HL-60 (cell line): ENCODE data around the gene ASB8.

Experiments
- DNase-seq, 2 experiments: peaks; one replicate each; pipeline ENCODE4 v3.0.0-alpha.2; 2010 to 2020; ENCODE audit warnings: low read depth in 1 of 2, low spot score in 1 of 2
- H3K27ac ChIP-seq: fragments of 250-450 bp; sonication (Bioruptor Pico); replicated peaks from 2 replicates; pipeline ENCODE4 v1.5.1; 2020; ENCODE audit warnings: mild to moderate bottlenecking, moderate library complexity
- H3K27me3 ChIP-seq: fragments of 250-450 bp; sonication (Bioruptor Pico); 2 replicates; pipeline ENCODE4 v1.5.1; 2021; ENCODE audit warnings: mild to moderate bottlenecking, moderate library complexity; ENCODE audit not compliant: insufficient read depth, poor library complexity, severe bottlenecking
- H3K4me3 ChIP-seq: replicated peaks from 2 replicates; pipeline ENCODE4 v1.5.1; 2011; ENCODE audit warnings: mild to moderate bottlenecking, control low read depth, low read length; ENCODE audit not compliant: insufficient read depth
- GABPA ChIP-seq: IDR thresholded peaks from 2 replicates; pipeline ENCODE4 v1.6.1; 2012; ENCODE audit warnings: low read depth
- POLR2AphosphoS5 ChIP-seq: IDR thresholded peaks from 2 replicates; pipeline ENCODE4 v1.6.1; 2012; ENCODE audit warnings: low read depth
- SPI1 ChIP-seq: IDR thresholded peaks from 2 replicates; pipeline ENCODE4 v1.6.1; 2012; ENCODE audit warnings: low read depth, mild to moderate bottlenecking, borderline replicate concordance
- TF ChIP-seq, protein P1 (sequence below): IDR thresholded peaks from 2 replicates; pipeline ENCODE4 v1.6.1; 2012; ENCODE audit warnings: low read depth; ENCODE audit not compliant: insufficient replicate concordance
- TF ChIP-seq, protein P2 (sequence below): IDR thresholded peaks from one replicate; pipeline ENCODE4 v1.5.1; 2011; ENCODE audit warnings: low read length, control low read depth, inconsistent platforms; ENCODE audit not compliant: insufficient read depth

The ASB8 gene

DNA sequence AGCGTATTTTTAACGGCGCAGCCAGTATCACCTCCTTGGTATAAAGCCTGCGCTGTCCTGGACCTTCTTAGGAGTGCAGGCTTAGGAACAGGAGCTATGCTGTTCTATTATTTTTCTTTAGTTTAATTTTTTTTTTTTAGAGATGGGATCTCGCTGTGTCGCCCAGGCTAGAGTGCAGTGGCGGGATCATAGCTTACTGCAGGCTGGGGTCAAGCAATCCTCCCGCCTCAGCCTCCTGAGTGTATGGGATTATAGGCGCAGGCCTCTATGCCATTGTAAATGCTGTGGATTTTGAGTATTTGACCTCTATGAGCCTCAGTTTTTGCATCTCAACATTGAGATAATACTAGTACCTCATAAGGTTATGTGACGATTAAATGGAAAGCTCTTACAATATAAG, 41.7 kb upstream of the ASB8 start:
- no peak for TF ChIP-seq GABPA
- TF ChIP-seq, protein P1, sequence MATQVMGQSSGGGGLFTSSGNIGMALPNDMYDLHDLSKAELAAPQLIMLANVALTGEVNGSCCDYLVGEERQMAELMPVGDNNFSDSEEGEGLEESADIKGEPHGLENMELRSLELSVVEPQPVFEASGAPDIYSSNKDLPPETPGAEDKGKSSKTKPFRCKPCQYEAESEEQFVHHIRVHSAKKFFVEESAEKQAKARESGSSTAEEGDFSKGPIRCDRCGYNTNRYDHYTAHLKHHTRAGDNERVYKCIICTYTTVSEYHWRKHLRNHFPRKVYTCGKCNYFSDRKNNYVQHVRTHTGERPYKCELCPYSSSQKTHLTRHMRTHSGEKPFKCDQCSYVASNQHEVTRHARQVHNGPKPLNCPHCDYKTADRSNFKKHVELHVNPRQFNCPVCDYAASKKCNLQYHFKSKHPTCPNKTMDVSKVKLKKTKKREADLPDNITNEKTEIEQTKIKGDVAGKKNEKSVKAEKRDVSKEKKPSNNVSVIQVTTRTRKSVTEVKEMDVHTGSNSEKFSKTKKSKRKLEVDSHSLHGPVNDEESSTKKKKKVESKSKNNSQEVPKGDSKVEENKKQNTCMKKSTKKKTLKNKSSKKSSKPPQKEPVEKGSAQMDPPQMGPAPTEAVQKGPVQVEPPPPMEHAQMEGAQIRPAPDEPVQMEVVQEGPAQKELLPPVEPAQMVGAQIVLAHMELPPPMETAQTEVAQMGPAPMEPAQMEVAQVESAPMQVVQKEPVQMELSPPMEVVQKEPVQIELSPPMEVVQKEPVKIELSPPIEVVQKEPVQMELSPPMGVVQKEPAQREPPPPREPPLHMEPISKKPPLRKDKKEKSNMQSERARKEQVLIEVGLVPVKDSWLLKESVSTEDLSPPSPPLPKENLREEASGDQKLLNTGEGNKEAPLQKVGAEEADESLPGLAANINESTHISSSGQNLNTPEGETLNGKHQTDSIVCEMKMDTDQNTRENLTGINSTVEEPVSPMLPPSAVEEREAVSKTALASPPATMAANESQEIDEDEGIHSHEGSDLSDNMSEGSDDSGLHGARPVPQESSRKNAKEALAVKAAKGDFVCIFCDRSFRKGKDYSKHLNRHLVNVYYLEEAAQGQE: no peak
- no peak for TF ChIP-seq SPI1
- TF ChIP-seq, protein P2, sequence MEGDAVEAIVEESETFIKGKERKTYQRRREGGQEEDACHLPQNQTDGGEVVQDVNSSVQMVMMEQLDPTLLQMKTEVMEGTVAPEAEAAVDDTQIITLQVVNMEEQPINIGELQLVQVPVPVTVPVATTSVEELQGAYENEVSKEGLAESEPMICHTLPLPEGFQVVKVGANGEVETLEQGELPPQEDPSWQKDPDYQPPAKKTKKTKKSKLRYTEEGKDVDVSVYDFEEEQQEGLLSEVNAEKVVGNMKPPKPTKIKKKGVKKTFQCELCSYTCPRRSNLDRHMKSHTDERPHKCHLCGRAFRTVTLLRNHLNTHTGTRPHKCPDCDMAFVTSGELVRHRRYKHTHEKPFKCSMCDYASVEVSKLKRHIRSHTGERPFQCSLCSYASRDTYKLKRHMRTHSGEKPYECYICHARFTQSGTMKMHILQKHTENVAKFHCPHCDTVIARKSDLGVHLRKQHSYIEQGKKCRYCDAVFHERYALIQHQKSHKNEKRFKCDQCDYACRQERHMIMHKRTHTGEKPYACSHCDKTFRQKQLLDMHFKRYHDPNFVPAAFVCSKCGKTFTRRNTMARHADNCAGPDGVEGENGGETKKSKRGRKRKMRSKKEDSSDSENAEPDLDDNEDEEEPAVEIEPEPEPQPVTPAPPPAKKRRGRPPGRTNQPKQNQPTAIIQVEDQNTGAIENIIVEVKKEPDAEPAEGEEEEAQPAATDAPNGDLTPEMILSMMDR: no peak
- no peak for TF ChIP-seq POLR2AphosphoS5
- H3K27me3 ChIP-seq: no peaks in the 10 kb centered on the region
- peak overlapping the region; percentile 93 for H3K27ac ChIP-seq
- no peak for DNase-seq
- peak overlapping the region; percentile 82 for H3K4me3 ChIP-seq

DNA sequence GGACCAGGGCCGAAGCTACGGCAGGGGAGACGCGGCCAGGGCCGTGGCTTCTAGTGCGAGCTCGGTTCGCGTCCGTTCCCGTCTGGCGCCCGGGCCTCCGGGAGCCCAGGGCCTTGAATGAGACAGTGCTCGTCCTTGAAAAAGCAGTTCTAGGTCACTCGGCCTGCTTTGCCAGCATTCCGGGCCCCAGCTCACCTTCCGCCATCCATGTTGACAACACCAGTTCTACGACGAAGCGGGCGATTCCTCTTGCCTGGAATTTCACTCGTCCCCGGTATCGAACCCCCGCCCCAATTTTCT, 41.3 kb upstream of the ASB8 start:
- DNase-seq: no peak
- peak overlapping the region; percentile 93 for H3K27ac ChIP-seq
- no peaks in the 10 kb centered on the region for H3K27me3 ChIP-seq
- peak overlapping the region; percentile 82 for H3K4me3 ChIP-seq
- no peak for TF ChIP-seq POLR2AphosphoS5
- TF ChIP-seq SPI1: no peak
- no peak for TF ChIP-seq GABPA
- TF ChIP-seq, protein P1: no peak
- TF ChIP-seq, protein P2: no peak

DNA sequence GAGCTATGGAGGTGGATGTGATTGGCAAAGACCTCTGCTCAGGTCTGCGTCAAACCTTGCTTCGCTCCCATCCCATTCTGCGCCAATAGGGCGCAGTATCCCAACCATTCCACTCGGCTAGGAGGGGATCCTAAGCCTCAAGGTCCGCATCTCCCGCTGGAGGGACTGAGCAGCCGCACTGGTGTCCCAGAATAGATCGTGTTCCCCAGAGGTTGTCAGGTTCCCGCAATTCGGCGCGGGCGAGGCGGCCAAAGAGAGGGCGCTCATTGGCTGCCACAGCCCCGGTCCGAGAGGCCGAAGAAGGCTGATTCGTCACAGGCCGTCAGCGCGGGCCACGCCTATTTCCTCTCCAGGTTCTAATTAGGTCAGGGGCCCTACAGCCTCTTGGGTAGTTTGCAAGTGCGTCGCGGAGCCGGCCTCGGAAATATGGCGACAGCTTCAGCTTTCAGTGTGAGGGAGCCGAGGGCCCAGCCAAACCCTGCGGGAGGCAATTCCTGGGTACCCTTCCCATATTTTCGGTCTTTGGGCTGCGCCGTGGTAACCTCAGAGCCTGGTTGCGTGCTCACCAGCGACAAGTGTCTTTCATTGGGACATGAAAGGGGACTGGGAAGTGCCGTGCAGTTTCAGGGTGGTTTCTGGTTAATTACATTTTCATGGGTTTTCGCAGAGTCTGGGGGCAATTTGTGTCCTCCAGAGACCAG, 40.8 kb upstream of the ASB8 start:
- TF ChIP-seq, protein P1: peak; percentile 57
- TF ChIP-seq POLR2AphosphoS5: peak; percentile 96
- no peak for TF ChIP-seq GABPA
- H3K4me3 ChIP-seq: peak overlapping the region; percentile 82
- no peaks in the 10 kb centered on the region for H3K27me3 ChIP-seq
- DNase-seq: peak; percentile 86 to 98
- peak overlapping the region; percentile 93 for H3K27ac ChIP-seq
